K562 (cell line): ENCODE measurements around the gene MARK2. TPM values are rescaled to one million over a fixed set of nuclear protein-coding genes. Genes with fewer than 3 reads are reported as not detected.

Source experiments
- EP300 ChIP-seq: IDR thresholded peaks from 2 replicates; pipeline ENCODE4 v1.6.1; 2012; ENCODE audit warnings: low read length, improper control_type of control experiment
- MCM5 ChIP-seq: fragments of 450-650 bp; IDR thresholded peaks from 2 replicates; pipeline ENCODE4 v1.6.1; 2016; ENCODE audit warnings: low read depth
- PRMT5 ChIP-seq: sonication (generic); formaldehyde crosslinking; IDR thresholded peaks from 2 replicates; pipeline ENCODE4 v1.5.0; 2020; ENCODE audit warnings: missing genetic modification reagents
- PTRF ChIP-seq: fragments of 450-650 bp; IDR thresholded peaks from 2 replicates; pipeline ENCODE4 v1.6.1; 2016; ENCODE audit warnings: mild to moderate bottlenecking, missing genetic modification characterization, missing compliant biosample characterization
- RBBP5 ChIP-seq: fragments of 200-600 bp; sonication (generic); IDR thresholded peaks from 2 replicates; pipeline ENCODE4 v1.6.1; 2012; ENCODE audit warnings: borderline replicate concordance, mild to moderate bottlenecking, low read length, control low read depth, inconsistent platforms; ENCODE audit not compliant: insufficient read depth, poor library complexity, severe bottlenecking
- SREBF2 ChIP-seq: sonication (generic); formaldehyde crosslinking; IDR thresholded peaks from 2 replicates; pipeline ENCODE4 v1.4.0; 2020; ENCODE audit warnings: mild to moderate bottlenecking, missing genetic modification reagents
- STAG1 ChIP-seq: sonication (generic); formaldehyde crosslinking; IDR thresholded peaks from 2 replicates; pipeline ENCODE4 v1.5.0; 2020; ENCODE audit warnings: missing genetic modification reagents, borderline replicate concordance
- ZNF444 ChIP-seq: fragments of 250-450 bp; sonication (Bioruptor Pico); IDR thresholded peaks from 2 replicates; pipeline ENCODE4 v1.4.0; 2020; ENCODE audit warnings: mild to moderate bottlenecking, moderate library complexity
- polyA plus RNA-seq, 8 experiments: library from polyadenylated mRNA; depleted of rRNA in 4 of 8; stranded (reverse) in 5 of 8; unstranded in 3 of 8; fragments of >200 nt; fragmentation: Nextera tagmentation in 2 of 8; fragmentation: Illumina TruSeq in 1 of 8; extraction: Ambion mirVana in 2 of 8; extraction: Trizol in 1 of 8; gene quantifications; 2 replicates each; pipeline versions ENCODE4 v1.2.1 to v1.2.3, GENCODE V29; 2011 to 2014; ENCODE audit warnings: inconsistent platforms in 1 of 8, missing spikeins in 1 of 8
- total RNA-seq, 7 experiments: library from RNA; depleted of rRNA in 6 of 7; stranded (reverse); fragments of >200 nt in 6 of 7; fragmentation: Illumina TruSeq in 2 of 7; extraction: Trizol in 2 of 7; gene quantifications; 2 replicates each; pipeline versions ENCODE4 v1.2.1 to v1.2.3, GENCODE V29; 2011 to 2021; ENCODE audit warnings: low replicate concordance in 1 of 7
- TF ChIP-seq, protein P1 (sequence below), 3 experiments: fragments of 200-800 bp in 1 of 3; fragments of 250-450 bp in 1 of 3; fragments of 450-650 bp in 1 of 3; sonication (Bioruptor Pico) in 1 of 3; sonication (Bioruptor generic) in 1 of 3; formaldehyde crosslinking in 1 of 3; IDR thresholded peaks; 2 replicates each; pipeline versions ENCODE4 v1.6.1 to v1.8.0; 2016 to 2022; ENCODE audit warnings: mild to moderate bottlenecking in 2 of 3, missing genetic modification characterization in 2 of 3, missing compliant biosample characterization in 1 of 3, moderate library complexity in 1 of 3
- TF ChIP-seq, protein P2 (sequence below): sonication (generic); formaldehyde crosslinking; IDR thresholded peaks from 2 replicates; pipeline ENCODE4 v1.8.0; 2023; ENCODE audit warnings: missing genetic modification reagents, mild to moderate bottlenecking, borderline replicate concordance
- TF ChIP-seq, protein P3 (sequence below), 2 experiments: fragments of 450-650 bp in 1 of 2; sonication (generic) in 1 of 2; formaldehyde crosslinking in 1 of 2; IDR thresholded peaks in 1 of 2; conservative IDR thresholded peaks in 1 of 2; 2 replicates each; pipeline versions ENCODE4 v1.6.1 to v1.8.1; 2016 to 2023; ENCODE audit warnings: mild to moderate bottlenecking in 2 of 2, moderate library complexity in 2 of 2, inconsistent platforms in 1 of 2, missing genetic modification reagents in 1 of 2

Gene MARK2
- total and polyA plus RNA-seq, 9 of the 15 experiments (the other 6 are each of a cell fraction or from before 2014, with no cell fraction given), result 0.32 to 43.5 (median 15.1) TPM

- TF ChIP-seq, protein P1, sequence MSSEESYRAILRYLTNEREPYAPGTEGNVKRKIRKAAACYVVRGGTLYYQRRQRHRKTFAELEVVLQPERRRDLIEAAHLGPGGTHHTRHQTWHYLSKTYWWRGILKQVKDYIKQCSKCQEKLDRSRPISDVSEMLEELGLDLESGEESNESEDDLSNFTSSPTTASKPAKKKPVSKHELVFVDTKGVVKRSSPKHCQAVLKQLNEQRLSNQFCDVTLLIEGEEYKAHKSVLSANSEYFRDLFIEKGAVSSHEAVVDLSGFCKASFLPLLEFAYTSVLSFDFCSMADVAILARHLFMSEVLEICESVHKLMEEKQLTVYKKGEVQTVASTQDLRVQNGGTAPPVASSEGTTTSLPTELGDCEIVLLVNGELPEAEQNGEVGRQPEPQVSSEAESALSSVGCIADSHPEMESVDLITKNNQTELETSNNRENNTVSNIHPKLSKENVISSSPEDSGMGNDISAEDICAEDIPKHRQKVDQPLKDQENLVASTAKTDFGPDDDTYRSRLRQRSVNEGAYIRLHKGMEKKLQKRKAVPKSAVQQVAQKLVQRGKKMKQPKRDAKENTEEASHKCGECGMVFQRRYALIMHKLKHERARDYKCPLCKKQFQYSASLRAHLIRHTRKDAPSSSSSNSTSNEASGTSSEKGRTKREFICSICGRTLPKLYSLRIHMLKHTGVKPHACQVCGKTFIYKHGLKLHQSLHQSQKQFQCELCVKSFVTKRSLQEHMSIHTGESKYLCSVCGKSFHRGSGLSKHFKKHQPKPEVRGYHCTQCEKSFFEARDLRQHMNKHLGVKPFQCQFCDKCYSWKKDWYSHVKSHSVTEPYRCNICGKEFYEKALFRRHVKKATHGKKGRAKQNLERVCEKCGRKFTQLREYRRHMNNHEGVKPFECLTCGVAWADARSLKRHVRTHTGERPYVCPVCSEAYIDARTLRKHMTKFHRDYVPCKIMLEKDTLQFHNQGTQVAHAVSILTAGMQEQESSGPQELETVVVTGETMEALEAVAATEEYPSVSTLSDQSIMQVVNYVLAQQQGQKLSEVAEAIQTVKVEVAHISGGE (CRISPR knock-in tag; IDR thresholded peaks at IDR 0.05), result no peak
- TF ChIP-seq STAG1 (CRISPR knock-in tag) (no peak), PRMT5 (CRISPR knock-in tag) (no peak), MCM5 (no peak), PTRF (tag) (peak; percentile 4; the same call in 1 of the 2 replicates), RBBP5 (peak; percentile 20), ZNF444 (no peak), EP300 (no peak), SREBF2 (CRISPR knock-in tag) (no peak)
- TF ChIP-seq, protein P2, sequence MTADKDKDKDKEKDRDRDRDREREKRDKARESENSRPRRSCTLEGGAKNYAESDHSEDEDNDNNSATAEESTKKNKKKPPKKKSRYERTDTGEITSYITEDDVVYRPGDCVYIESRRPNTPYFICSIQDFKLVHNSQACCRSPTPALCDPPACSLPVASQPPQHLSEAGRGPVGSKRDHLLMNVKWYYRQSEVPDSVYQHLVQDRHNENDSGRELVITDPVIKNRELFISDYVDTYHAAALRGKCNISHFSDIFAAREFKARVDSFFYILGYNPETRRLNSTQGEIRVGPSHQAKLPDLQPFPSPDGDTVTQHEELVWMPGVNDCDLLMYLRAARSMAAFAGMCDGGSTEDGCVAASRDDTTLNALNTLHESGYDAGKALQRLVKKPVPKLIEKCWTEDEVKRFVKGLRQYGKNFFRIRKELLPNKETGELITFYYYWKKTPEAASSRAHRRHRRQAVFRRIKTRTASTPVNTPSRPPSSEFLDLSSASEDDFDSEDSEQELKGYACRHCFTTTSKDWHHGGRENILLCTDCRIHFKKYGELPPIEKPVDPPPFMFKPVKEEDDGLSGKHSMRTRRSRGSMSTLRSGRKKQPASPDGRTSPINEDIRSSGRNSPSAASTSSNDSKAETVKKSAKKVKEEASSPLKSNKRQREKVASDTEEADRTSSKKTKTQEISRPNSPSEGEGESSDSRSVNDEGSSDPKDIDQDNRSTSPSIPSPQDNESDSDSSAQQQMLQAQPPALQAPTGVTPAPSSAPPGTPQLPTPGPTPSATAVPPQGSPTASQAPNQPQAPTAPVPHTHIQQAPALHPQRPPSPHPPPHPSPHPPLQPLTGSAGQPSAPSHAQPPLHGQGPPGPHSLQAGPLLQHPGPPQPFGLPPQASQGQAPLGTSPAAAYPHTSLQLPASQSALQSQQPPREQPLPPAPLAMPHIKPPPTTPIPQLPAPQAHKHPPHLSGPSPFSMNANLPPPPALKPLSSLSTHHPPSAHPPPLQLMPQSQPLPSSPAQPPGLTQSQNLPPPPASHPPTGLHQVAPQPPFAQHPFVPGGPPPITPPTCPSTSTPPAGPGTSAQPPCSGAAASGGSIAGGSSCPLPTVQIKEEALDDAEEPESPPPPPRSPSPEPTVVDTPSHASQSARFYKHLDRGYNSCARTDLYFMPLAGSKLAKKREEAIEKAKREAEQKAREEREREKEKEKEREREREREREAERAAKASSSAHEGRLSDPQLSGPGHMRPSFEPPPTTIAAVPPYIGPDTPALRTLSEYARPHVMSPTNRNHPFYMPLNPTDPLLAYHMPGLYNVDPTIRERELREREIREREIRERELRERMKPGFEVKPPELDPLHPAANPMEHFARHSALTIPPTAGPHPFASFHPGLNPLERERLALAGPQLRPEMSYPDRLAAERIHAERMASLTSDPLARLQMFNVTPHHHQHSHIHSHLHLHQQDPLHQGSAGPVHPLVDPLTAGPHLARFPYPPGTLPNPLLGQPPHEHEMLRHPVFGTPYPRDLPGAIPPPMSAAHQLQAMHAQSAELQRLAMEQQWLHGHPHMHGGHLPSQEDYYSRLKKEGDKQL (CRISPR knock-in tag), result no peak
- TF ChIP-seq, protein P3, sequence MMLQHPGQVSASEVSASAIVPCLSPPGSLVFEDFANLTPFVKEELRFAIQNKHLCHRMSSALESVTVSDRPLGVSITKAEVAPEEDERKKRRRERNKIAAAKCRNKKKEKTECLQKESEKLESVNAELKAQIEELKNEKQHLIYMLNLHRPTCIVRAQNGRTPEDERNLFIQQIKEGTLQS (IDR thresholded peaks at IDR 0.05), result peak; percentile 90
- TF ChIP-seq, protein P3 (CRISPR knock-in tag; conservative IDR thresholded peaks at IDR 0.05), result 0 out of 2 replicates have a peak, but pooled peaks have one; percentile 39
Measured at GRCh38 chr11:63802637-63803414, 36.1 kb upstream of the MARK2 start (continued).
